Stimulated activated CD8-positive, alpha-beta memory T cell treated with anti-CD3 and anti-CD28 coated beads, Interleukin-2, amount 100 ng/mL, for 48 hours (primary cell): ENCODE data around the gene PPIP5K1.
"Not testable (repeated sequence)": the region's sequence is repeated elsewhere in the genome, so short reads cannot be mapped to it uniquely, and the experiment has no call there.

Experiments
- DNase-seq, 2 donors: peaks; one replicate each; pipeline ENCODE4 v3.0.0-alpha.2; 2020; ENCODE audit warnings: low read depth in 2 of 2

Gene PPIP5K1

GRCh38 chr15:43545426-43545825 lies 44.6 kb downstream of the PPIP5K1 start:
- no peak for DNase-seq

- no peak for DNase-seq
Observed at GRCh38 chr15:43544266-43544665, 45.7 kb downstream of the PPIP5K1 start.

- DNase-seq = no peak
Observed at GRCh38 chr15:43541785-43542184, 48.2 kb downstream of the PPIP5K1 start.

DNA sequence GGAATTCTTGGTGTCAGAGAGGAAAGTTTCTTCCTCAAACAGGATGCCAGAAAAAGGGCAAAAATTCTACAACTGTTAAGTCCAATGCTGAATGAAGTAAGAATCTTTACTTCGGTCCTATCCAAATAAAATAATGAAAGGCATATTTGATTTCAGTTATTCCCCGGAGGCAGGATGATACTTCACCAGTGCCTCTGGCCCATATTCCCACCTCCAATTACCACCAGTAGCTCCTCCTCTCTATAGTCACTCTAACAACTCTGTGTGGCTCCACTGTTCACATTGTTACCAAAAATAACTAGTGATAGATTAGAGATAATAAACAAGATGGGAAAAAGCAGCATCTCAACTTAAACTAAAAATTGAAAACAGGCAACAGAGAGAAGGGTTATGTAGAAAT lies 51.9 kb downstream of the PPIP5K1 start:
- DNase-seq = no peak

DNA sequence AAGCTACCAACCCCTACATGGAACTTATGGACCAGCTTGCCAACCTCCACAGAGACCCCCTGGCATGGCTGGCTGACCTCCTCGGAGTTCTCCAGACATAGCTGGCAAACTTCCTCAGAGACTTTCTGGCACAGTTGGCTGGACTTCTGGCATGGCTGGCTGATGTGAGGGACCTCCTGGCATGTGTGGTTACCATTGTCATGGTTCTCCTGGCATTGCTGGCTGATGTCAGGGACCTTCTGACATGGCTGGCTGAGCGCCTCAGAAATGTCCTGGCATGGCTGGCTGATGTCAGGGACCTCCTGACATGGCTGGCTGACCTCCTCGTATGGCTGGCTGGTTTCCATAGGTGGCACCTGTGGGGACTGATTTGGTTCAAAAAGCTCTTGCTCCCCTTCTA lies 55.1 kb downstream of the PPIP5K1 start:
- DNase-seq = no peak

GRCh38 chr15:43532826-43533225 lies 57.2 kb downstream of the PPIP5K1 start:
- not testable (repeated sequence) for DNase-seq

GRCh38 chr15:43531018-43531670 lies 58.9 kb downstream of the PPIP5K1 start:
- no peak for DNase-seq

- DNase-seq = no peak
Observed at GRCh38 chr15:43529587-43530345, 60.2 kb downstream of the PPIP5K1 start.

DNA sequence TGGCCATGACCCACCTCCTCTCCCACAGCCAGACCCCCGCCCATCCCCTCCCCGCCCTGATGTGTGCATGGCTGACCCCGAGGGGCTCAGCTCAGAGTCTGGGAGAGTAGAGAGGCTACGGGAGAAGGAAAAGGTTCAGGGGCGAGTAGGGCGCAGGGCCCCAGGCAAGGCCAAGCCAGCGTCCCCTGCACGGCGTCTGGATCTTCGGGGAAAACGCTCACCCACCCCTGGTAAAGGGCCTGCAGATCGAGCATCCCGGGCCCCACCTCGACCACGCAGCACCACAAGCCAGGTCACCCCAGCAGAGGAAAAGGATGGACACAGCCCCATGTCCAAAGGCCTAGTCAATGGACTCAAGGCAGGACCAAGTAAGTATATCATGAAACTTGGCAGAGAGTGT lies 60.9 kb downstream of the PPIP5K1 start:
- no peak for DNase-seq

DNA sequence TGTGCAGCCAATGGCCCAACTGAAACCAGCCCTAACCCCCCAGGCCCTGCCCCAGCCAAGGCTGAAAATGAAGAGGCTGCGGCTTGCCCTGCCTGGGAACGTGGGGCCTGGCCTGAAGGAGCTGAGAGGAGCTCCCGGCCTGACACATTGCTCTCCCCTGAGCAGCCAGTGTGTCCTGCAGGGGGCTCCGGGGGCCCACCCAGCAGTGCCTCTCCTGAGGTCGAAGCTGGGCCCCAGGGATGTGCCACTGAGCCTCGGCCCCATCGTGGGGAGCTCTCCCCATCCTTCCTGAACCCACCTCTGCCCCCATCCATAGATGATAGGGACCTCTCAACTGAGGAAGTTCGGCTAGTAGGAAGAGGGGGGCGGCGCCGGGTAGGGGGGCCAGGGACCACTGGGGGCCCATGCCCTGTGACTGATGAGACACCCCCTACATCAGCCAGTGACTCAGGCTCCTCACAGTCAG lies 61.4 kb downstream of the PPIP5K1 start:
- no peak for DNase-seq

DNA sequence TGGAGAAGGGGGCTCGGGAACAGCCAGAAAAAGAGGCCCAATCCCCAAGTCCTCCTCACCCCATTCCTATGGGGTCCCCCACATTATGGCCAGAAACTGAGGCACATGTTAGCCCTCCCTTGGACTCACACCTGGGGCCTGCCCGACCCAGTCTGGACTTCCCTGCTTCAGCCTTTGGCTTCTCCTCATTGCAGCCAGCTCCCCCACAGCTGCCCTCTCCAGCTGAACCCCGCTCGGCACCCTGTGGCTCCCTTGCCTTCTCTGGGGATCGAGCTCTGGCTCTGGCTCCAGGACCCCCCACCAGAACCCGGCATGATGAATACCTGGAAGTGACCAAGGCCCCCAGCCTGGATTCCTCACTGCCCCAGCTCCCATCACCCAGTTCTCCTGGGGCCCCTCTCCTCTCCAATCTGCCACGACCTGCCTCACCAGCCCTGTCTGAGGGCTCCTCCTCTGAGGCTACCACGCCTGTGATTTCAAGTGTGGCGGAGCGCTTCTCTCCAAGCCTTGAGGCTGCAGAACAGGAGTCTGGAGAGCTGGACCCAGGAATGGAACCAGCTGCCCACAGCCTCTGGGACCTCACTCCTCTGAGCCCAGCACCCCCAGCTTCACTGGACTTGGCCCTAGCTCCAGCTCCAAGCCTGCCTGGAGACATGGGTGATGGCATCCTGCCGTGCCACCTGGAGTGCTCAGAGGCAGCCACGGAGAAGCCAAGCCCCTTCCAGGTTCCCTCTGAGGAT lies 62.0 kb downstream of the PPIP5K1 start:
- no peak for DNase-seq

DNA sequence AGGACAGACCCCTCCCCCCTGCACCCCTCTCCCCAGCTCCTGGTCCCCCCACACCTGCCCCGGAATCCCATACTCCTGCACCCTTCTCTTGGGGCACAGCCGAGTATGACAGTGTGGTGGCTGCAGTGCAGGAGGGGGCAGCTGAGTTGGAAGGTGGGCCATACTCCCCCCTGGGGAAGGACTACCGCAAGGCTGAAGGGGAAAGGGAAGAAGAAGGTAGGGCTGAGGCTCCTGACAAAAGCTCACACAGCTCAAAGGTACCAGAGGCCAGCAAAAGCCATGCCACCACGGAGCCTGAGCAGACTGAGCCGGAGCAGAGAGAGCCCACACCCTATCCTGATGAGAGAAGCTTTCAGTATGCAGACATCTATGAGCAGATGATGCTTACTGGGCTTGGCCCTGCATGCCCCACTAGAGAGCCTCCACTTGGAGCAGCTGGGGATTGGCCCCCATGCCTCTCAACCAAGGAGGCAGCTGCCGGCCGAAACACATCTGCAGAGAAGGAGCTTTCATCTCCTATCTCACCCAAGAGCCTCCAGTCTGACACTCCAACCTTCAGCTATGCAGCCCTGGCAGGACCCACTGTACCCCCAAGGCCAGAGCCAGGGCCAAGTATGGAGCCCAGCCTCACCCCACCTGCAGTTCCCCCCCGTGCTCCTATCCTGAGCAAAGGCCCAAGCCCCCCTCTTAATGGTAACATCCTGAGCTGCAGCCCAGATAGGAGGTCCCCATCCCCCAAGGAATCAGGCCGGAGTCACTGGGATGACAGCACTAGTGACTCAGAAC lies 62.8 kb downstream of the PPIP5K1 start:
- DNase-seq = no peak

DNA sequence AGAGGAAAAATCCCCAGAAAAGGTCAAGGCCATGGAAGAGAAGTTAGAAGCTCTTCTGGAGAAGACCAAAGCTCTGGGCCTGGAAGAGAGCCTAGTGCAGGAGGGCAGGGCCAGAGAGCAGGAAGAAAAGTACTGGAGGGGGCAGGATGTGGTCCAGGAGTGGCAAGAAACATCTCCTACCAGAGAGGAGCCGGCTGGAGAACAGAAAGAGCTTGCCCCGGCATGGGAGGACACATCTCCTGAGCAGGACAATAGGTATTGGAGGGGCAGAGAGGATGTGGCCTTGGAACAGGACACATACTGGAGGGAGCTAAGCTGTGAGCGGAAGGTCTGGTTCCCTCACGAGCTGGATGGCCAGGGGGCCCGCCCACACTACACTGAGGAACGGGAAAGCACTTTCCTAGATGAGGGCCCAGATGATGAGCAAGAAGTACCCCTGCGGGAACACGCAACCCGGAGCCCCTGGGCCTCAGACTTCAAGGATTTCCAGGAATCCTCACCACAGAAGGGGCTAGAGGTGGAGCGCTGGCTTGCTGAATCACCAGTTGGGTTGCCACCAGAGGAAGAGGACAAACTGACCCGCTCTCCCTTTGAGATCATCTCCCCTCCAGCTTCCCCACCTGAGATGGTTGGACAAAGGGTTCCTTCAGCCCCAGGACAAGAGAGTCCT lies 63.6 kb downstream of the PPIP5K1 start:
- no peak for DNase-seq

DNA sequence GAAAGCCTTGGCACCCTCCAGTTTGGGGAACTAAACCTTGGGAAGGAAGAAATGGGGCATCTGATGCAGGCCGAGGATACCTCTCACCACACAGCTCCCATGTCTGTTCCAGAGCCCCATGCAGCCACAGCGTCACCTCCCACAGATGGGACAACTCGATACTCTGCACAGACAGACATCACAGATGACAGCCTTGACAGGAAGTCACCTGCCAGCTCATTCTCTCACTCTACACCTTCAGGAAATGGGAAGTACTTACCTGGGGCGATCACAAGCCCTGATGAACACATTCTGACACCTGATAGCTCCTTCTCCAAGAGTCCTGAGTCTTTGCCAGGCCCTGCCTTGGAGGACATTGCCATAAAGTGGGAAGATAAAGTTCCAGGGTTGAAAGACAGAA lies 64.9 kb downstream of the PPIP5K1 start:
- no peak for DNase-seq

DNA sequence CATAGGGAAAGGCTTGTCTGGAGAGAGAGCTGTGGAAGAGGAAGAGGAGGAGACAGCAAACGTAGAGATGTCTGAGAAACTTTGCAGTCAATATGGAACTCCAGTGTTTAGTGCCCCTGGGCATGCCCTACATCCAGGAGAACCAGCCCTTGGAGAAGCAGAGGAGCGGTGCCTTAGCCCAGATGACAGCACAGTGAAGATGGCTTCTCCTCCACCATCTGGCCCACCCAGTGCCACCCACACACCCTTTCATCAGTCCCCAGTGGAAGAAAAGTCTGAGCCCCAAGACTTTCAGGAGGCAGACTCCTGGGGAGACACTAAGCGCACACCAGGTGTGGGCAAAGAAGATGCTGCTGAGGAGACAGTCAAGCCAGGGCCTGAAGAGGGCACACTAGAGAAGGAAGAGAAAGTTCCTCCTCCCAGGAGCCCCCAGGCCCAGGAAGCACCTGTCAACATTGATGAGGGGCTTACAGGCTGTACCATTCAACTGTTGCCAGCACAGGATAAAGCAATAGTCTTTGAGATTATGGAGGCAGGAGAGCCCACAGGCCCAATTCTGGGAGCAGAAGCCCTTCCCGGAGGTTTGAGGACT lies 65.7 kb downstream of the PPIP5K1 start:
- no peak for DNase-seq

- DNase-seq = no peak
Observed at GRCh38 chr15:43523646-43524045, 66.4 kb downstream of the PPIP5K1 start.

GRCh38 chr15:43522247-43522646 lies 67.8 kb downstream of the PPIP5K1 start:
- DNase-seq = no peak

DNA sequence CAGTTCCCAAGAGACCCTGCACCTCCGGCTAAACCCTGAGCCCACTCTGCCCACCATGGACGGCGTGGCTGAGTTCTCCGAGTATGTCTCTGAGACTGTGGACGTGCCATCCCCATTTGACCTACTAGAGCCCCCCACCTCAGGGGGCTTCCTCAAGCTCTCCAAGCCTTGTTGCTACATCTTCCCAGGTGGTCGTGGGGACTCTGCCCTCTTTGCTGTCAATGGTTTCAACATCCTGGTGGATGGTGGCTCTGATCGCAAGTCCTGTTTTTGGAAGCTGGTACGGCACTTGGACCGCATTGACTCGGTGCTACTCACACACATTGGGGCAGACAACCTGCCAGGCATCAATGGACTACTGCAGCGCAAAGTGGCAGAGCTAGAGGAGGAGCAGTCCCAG lies 68.6 kb downstream of the PPIP5K1 start:
- DNase-seq = no peak

GRCh38 chr15:43520138-43520537 lies 69.9 kb downstream of the PPIP5K1 start:
- DNase-seq = no peak

- DNase-seq = no peak
Observed at GRCh38 chr15:43519196-43519595, 70.8 kb downstream of the PPIP5K1 start.

- DNase-seq = no peak
Observed at GRCh38 chr15:43518197-43518761, 71.7 kb downstream of the PPIP5K1 start.
